HG03460 (cell line): ENCODE results near the gene INO80C.

Experiments used
- ATAC-seq: cut with Tn5 transposase; IDR thresholded peaks from one replicate; pipeline ENCODE4 v1.9.1; 2021; ENCODE audit not compliant: unreplicated experiment

Gene INO80C, protein sequence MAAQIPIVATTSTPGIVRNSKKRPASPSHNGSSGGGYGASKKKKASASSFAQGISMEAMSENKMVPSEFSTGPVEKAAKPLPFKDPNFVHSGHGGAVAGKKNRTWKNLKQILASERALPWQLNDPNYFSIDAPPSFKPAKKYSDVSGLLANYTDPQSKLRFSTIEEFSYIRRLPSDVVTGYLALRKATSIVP

DNA sequence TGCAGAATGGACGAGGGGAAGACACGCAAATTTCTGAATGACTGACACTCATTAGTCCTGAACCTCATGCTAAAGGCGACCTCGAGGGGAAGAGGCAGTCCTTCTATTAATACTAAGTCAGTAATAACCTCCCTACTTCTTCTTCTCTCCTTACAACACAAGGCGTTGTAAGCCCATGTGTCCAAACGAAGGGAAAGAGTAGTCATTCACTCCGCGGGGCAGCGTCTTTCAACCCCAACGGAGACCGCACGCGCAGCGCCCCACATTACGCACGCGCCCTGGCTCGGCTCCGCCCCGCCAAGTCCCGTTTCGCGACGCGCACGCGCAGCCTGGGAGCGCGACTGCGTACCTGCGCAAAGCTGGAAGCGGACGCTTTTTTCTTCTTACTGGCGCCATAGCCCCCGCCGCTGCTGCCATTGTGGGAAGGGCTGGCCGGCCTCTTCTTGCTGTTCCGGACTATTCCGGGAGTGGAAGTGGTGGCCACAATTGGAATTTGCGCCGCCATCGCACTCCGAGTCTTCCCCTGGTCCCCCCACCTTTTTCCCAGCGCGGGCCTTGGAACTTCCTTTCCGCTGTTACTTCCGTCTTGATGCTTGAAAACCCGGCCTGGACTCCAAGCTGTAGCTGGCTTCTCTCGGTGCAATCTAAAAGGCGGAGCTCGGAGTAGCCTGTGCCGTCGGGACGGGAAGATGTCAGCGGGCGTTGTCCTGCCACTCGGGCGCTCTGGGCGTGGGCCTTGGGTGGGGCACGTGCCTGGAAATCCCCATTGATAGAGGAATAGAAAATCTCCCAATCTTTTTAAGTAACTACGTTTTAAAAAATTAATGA is at the start of gene INO80C:
Gene INO80C, minus strand, starts transcription at position 591 of the 828 bp plus-strand sequence. Its CDS starts 86 bp downstream, at position 505.
- ATAC-seq = peak; percentile 93

DNA sequence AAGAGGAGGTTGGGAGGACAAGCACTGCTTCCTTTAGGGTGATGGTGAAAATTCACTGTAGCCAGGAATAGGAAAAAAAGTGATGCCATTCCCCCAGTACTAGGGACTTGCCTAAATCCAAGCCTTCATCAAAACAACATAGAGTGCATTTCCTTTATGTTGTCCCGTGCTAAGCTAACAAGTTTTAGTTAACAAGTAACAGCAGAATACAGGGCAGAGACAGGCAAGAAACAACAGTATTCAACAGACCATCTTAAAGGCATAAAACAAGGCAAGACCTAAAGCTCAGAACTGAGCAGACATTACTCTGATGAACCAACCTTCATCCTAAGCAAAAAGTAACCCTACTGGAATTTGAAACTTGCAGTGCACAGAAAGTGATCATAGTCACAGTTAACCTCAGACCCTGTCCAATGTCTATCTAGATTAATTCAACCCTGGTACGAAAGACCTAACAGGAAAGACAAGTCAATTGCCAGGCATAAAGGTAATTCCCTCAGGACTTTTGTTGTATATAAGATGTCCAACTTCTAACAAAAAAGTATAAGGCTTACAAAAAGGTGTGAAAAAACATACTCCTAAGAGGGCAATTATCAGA is 49.3 kb upstream of the INO80C start:
- ATAC-seq = no peak

DNA sequence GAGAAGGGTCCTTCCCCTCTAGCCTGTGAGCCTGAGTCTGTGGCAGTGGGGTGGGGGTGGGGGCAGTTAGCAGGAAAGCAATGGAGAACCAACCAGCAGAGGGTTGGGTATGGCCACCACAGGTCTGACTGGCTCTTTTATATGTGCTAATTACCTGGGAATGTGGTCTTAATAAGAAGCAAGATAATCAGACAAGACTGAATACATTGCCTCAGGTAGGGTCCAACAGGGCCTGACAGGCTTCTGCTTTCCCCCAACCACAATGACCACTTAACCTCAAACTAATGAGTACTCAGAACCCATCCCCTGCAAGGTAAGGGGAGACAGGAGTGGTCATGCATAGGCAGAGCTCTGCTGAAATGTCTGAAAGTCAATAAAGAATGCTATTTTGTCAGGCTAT is 44.6 kb upstream of the INO80C start:
- no peak for ATAC-seq

DNA sequence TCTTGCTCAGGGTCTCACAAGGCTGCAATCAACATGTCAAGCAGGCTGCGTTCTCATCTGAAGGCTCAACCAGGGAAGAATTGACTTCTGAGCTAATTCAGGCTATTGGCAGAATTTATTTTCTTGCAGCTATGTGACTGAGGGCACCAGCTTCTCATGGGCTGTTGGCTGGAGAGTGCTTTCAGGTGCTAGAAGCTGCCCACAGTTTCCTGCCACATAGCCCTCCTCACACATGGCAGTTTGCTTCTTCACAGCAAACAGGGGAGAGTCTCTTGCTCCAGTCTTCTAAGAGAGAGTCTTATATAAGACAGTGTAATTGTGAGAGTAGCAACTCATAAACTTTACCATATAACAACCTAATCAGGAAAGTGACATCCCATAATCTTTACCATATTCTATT is 37.5 kb upstream of the INO80C start:
- ATAC-seq = no peak

DNA sequence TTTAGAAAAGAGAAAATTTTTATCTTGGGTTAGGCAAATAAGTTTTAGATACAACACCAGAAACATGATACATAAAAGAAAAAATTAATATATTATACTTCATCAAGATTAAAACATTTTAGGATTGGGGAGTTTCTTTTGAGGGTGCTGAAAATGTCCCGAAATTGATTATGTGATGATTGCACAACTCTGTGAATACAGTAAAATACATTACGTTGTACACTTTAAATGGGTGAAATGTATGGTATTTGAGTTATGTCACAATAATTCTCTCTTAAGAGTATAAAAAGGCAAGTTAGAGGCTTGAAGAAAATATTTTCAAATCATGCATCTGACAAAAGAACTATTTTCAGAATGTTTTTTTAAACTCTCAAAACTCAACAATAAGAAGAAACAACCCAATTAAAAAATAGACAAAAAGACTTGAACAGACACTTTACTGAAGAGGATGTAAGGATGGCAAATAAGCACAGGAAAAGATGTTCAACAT is 36.2 kb upstream of the INO80C start:
- ATAC-seq = no peak

DNA sequence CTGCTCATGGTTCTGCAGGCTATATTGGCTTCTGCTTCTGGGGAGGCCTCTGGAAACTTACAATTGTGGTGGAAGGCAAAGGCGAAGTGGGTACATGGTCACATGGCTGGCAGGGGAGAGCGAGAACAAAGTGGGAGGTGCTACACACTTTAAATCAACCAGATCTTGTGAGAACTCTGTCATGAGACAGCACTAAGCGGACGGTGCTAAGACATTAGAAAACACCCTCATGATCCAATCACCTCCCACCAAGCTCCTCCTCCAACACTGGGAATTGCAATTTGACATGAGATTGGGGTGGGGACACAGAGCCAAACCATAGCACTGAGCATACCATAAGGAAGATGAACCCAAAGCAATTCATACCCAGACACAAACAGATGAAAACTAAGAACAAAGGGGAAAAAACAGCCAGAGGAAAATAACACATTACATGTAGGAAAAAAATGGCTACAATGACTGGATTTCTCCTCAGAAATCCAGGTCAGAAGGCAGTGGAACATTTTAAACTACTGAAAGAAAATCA is 31.1 kb upstream of the INO80C start:
- ATAC-seq = no peak

DNA sequence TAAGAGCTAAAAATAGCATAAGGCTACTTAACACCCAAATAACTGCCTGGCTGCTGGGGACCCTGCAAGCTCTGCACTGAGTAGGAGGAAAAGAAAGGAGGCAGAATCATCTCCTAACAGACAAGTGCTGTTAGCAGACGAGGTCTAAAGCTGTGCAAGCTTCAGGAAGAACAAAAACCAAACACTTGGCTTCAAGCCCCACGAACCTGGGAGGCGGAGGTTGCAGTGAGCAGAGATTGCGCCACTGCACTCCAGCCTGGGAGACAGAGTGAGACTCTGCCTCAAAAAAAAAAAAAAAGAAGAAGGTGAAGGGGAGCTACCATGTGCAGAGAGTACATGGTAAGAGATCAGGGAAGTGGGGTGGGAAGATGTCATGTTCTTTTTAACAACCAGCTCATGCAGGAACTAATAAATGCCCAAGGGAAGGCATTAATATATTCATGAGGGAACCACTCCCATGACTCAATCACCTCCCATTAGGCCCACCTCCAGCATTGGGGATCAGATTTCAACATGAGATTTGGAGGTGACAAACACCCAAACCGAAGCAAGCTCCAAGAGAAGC is 28.8 kb upstream of the INO80C start:
- ATAC-seq = no peak

DNA sequence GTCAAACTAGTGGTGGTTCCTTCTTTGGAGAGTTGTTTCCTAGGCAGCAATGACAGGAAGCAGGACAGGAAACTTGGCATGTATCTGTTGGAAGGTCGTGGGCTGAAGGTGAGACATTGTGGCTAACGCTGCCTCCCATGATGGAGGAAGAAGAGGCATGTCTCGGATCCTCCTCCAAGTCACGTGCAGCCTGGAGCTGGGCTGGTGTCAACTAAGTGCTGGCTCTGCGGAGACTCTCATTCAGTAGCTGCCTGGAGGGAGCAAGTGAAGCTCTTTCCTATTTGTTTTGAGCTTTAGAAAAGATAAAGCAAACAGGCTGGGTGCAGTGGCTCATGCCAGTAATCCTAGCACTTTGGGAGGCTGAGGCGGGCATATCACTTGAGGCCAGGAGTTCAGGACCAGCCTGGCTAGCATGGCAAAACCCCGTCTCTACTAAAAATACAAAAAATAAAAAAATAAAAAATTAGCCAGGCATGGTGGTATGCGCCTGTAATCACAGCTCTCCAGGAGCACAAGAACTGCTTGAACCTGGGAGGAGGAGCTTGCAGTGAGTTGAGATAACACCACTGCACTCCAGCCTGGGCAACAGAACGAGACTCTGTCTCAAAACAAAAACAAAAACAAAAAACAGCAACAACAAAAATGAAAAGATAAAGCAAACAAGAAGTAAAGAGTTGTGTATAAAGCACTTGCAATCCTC is 28.2 kb upstream of the INO80C start:
- ATAC-seq = no peak

DNA sequence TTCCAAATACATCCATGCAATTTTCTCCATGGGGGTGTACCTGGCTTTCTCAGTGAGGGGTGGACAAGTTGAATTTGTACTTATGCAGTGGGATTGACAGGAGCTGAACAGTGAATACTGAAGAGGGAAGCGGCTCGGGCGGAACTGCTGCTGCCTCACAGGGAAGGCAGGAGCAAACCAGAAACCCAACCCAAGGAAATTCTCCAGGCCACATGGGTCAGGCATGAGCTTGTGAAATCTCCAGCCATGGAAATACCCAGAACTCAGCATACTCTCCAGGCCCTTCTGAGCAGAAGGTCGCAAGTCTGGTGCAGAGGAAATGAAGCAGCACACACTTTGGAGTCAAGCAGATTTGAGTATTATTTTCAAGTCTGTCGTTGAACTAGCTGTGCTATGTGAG is 26.5 kb upstream of the INO80C start:
- ATAC-seq = no peak

DNA sequence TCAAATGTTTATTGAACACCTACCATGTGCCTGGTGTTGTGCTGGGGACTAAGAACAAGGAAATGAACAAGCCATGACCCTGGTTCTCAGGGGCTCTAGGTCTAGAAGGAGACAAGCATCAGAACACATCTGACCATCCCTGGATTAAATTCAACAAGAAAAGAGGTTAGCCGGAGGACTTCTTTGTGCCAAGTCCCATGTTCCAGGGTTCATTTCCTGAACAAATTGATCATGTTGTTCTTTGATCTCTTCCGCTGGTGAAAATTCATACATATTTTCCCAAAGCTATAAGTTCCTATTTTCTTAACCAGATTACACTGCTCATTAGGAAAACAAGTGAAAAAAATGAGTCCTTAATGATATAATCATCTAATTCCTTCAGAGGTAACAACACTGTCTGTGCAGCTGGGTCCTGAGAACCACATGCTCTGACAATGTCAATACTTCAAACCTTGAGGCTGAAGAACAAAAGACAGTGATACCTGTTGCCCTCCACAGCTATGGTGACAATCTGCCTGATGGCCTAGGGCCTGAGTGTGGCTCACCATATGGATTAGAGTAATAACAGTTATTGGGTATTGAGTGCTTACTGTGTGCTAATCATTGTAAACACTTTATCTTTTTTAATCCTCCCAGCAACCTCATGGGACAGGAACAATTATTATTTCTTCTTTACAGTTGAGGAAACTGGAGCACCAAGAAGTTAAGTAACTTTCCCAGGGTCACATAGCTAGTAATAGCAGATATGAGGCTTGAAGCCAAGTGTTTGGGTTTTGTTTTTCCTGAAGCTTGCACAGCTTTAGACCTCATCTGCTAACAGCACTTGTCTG is 24.6 kb upstream of the INO80C start:
- no peak for ATAC-seq

DNA sequence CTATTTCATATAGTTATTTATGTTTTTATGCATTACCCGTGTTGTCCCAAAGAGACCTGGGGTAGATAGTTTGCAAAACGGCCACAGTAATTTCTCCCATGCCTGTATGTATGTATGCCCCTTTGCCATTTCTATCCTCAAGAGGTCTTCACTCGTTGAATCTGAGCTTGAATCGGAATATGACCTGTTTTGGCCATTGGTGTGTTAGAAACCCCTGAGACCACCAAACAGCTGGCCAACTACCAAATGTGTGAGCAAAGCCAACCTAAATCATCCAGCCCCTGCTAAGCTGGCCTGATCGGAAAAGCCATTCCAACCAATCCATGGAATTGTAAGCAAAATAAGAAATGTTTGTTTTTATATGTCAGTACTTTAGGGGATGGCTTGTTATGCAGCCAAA is 23.4 kb upstream of the INO80C start:
- ATAC-seq = no peak

DNA sequence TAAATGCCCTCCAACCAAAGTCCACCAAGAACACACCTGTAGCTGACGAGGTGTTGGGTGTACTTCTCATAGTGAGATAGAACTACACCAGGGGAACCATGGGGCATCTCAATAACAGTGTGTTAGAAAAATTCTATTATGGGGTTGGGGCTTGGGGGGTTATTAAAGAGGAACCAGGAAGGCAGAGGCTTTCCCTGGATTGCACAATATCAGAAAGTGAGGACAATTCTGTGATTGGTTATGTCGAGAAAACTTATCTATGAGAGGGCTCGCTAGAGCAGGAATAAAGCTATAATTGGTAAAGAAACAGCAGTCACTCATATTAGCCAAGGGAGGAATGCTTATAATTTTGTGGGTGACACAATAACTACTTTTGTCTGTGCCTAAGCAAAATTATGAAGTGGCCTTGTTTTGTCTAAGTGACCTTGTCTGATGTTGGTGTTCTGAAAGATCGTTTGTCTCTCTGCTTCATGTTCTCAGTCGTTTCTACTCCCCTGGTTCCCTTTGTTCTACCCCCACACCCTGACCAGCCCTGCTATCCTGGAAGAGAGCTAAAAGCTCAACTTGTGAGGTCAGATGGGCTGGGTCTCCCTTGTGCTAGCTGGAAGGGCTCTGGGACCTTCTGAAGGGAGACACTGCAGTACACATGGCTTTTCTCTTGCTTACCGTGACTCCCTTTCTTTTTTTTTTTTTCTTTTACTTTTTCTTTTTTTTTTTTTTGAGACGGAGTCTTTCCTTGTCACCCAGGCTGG is 21.6 kb upstream of the INO80C start:
- ATAC-seq = no peak

DNA sequence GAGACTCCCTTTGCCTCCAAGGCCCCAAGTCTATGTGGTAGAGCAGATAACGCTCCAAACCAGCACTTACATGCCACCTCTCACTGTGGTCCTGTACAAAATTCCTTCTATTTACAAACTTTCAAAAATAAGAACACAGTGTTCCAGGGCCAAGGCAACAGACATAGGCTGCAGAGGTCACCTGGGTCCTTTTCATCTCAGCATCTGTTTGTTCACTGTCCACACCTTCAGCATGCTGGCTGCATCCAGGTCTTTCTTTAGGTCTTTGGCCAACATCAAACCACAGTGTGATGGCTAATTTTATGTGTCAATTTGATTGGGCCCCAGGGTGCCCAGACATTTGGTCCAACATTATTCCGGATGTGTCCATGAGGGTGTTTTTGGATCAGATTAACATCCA is 20.0 kb upstream of the INO80C start:
- ATAC-seq = no peak

DNA sequence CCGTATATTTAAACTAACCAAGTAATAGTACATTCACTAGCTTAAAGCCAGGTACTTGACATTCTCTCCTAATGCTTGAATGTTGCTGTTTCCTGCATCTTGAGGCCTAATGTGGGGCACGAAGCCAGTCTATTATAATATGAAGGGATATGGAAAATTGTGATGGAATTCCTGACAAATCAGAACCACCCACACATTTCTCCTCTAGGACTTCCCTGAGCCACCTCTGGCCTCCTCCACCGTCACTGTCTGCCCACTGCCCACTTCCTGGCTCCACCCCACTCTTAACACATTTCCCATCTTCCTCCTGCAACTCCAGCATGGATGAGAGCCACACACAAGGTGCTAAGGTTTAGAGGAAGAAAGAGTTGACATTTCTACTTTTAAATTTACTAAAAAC is 19.0 kb upstream of the INO80C start:
- no peak for ATAC-seq

DNA sequence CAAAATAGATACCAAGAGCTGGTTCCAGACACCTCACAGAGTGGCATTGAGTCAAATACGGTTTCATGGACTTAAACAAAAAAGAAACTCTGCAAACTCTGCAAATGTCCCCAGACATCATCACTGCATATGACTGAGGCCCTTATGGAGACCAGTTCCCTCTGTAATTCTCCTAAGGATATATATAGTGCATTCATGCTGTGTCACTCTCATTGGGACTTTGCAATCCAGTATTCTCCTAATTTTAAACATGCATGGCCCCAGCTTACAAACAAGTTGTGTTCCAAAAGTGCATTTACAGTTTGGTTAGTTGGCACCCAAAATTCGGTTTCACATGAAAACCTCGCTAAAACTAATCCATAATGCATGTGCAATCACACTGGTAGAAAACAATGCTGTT is 18.6 kb upstream of the INO80C start:
- ATAC-seq = no peak

DNA sequence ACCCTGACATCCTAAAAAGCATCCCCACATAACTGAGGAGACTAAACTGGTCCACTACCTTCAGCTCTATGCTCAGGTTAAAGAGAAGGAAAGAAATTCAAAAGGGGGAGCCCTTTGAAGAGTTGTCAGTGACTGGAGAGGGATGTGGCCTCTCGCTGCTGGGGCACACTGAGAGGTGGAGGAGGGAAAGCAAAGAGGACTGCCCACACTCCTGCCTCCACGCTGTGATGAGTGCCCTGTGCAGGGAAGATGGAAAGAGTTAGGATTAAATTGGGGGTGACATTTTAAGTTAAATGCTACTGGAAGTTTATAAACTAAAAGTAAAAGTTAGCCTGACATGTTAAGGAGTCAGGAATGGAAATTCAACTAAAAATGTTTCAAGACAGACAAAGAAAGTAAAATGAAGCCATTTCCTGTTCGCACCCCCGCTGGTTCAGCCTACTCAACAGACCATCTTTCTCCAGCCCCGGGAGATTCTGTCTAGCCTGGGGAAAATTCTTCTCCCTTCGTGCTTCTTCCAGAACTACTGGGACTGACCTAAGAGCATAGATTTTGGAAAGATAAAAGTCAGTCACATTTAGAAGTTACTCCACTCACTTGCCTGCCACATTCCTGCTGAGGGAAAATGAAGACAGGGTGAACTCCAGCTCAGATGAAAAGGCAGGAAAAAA is 17.8 kb upstream of the INO80C start:
- no peak for ATAC-seq

DNA sequence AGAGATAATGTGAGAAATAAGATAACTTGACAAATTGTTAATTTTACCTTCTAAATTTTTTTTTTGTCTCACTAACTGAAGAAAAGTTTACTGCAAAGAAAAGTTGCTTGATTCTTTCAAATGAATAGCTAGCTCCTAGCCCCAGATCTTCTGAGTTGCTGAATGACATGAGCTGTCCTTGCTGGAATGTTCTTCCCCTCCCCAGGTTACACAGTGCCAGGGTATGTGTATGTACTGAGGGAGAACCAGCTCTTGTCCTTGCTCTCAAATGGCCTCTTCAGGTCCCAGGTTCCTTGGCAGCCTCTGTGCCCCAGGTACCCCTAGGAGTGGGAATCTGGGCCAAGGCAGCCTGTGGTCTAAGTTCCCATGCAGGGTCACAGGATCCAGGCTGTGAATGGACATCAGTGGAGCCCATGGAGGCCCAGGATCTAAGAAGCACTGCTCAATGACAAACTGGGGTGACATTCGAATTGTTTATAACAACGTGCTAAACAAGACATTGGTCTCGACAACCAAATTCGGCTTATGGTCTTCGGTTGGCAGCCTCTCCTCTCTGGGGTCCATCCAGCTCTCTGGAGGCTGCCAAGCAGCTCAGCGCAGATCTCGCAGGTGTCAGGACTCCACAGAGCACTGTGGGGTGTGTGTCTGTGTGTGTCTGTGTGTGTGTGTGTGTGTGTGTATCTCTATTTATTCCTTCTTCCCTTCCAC is 17.1 kb upstream of the INO80C start:
- ATAC-seq = no peak

DNA sequence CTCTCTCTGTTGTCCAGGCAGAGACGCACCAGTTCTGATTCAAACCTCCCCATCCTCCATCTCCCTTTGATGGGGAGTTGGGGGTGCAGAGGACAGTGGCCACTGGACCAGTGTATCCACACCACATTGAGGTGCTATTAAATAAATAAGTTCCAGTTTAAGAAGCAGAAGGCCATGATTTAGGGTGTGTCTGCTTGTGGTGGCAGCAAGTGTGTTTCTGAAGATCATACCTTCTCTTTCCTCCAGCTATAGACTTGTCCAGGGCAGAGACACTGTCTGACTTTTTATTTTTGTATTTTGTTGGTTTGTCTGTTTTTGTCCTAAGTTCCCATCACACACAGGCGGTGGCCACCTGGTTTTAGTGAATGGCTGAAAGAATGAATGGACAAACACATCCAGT is 16.5 kb upstream of the INO80C start:
- no peak for ATAC-seq
